Measurements from ENCODE around the gene FBXW5.

Gene FBXW5

DNA sequence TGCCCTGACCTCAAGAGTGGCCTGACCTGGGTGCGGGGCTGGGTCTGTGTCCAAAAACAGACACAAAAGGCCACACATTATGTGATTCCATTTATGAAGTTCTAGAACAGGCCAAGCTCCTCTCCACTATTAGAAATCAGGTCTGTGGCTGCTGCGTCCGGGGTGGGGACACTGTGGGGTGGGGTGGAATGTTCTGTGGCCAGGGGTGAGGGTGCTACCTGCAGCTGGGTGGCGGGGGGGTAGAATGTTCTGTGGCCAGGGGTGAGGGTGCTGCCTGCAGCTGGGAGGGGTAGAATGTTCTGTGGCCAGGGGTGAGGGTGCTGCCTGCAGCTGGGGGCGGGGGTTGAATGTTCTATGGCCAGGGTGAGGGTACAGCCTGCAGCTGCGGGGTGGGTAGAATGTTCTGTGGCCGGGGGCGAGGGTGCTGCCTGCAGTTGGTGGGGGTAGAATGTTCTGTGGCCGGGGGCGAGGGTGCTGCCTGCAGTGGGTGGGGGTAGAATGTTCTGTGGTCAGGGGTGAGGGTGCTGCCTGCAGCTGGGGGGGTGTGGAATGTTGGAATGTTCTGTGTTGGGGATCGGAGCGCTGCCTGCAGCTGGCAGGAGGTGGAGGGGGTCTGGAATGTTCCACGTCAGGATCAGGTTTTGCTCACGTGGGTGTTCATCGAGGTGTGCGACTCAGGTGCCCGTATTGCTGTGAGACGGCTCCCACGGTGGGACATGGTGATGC is 15.8 kb upstream of the FBXW5 start:
- peak; percentile 58 for DNase-seq

DNA sequence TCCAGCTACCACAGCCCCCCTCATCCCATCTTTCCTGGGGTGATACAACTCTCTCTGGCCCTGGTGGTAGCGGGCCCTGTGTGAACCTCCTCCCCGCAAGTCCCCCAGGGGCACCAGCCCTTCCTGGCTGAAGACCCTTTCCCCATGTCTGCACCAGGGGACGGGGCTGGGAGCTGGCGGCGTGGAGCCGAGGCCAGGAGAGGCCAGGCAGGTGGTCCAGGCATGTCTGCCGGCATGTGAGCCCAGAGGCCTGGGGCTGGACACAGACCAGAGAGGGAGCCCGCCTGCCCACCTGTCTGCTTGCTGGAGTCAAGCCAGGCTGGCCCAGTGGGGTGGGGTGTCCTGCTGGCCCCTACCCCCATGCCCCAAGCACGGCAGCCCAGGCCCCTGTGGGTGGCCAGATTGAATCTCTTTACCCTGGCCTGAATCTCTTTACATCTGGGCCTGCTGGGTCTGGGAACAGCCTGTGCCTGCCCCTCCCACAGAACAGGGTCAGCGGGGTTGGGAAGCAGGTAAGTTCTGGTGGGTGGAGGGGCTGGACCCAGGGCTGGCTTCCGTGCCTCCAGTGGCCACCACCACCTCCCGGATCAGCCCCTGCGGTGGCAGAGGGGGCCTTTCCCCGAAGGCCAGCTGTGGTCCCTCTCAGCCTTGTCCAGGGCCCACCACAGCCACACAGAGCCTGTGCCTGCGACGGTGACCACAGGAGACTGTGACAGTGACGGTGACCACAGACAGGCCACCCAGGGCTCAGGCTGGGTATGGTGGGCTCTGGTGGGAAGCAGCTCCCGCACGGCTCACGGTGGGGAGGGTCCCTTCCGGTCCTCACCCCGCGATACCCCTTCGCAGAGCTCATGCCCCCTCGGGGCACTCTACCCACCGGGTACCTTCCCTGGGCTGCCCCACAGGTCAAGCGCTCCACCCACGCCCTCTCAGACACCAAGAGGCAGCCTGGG is 14.6 kb upstream of the FBXW5 start:
- DNase-seq, result no peak

DNA sequence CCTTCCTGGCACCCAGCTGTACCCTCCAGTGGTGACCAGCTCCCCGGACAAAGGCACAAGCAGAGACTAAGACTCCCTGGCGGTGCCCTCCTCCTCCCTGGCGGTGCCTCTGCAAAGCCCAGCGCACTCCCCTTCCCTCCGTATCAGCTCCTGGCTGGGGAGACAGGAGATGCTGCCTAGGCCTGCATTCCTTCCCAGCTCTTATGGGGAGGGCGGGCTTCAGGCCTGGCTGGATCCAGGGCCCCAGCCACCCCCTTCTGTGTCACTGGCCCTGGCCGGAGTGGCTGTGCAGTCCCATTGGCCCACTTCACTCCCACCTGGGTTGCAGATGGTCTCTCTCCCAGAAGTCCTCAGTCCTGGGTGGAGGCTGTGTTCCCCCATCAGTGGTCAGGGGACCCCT is 13.9 kb upstream of the FBXW5 start:
- DNase-seq, result no peak

DNA sequence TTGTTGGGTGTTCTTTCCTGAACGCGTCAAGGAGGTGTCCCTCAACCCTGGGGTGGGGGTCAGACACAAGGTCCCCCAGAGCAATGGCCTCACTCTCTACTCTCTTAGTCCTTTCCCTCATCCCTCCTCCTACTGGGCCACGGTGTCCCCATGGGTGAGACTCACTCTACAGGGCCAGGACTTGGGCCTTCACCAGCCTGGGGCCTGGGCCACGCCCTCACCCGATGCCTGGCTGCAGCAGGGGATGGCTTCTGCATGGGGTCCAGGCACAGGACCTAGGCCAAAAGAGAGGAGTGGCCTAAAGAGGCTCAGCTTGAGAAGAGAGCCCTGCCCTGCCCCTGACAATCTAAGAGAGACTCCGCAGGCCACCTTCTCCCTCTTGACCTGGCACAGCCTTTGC is 13.4 kb upstream of the FBXW5 start:
- no peak for DNase-seq

DNA sequence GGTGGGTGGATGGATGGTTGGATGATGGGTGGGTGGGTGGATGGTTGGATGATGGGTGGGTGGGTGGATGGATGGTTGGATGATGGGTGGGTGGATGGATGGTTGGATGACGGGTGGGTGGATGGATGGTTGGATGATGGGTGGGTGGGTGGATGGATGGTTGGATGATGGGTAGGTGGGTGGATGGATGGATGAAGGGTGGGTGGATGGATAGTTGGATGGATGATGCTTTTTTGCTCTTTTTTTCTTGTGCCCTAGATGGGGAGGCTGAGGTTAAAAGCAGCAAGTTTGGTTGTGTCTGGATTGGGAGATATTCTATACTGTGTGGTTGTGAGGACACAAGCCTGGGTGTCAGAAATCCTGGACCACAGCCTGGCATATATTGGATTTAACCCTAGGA is 12.9 kb upstream of the FBXW5 start:
- DNase-seq, result no peak

DNA sequence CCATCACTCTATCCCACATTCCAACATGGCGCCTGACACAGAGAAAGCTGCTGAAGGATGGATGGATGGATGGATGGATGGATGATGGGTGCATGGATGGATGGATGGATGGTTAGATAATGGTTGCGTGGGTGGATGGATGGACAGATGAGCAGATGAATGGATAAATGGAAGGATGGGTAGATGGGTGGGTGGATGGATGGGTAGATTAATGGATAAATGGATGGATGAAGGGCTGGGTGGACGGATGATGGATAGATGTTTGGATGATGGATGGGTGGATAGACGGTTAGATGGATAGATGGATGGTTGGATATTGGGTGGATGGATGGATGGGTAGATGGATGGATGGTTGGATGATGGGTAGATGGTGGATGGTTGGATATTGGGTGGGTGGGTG is 12.1 kb upstream of the FBXW5 start:
- DNase-seq, result no peak

DNA sequence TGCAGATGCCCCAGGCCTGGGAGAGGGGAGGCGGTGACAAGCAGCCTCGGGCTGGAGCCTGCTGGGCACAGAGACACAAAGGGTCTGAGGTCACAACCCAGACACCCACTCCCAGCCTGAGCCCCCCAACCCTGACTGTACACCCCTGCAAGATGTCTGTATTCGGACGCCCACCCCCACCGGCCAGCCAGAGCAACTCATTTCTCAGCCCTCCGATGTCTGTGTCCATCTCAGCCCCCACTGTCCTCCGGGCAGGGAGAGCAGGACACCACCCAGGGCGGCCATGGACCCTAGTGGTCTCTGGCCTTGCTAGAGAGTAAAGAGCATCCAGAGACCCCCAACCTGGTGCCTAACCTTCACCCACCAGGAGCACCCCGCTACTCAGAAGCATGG is 11.4 kb upstream of the FBXW5 start:
- DNase-seq, result no peak

DNA sequence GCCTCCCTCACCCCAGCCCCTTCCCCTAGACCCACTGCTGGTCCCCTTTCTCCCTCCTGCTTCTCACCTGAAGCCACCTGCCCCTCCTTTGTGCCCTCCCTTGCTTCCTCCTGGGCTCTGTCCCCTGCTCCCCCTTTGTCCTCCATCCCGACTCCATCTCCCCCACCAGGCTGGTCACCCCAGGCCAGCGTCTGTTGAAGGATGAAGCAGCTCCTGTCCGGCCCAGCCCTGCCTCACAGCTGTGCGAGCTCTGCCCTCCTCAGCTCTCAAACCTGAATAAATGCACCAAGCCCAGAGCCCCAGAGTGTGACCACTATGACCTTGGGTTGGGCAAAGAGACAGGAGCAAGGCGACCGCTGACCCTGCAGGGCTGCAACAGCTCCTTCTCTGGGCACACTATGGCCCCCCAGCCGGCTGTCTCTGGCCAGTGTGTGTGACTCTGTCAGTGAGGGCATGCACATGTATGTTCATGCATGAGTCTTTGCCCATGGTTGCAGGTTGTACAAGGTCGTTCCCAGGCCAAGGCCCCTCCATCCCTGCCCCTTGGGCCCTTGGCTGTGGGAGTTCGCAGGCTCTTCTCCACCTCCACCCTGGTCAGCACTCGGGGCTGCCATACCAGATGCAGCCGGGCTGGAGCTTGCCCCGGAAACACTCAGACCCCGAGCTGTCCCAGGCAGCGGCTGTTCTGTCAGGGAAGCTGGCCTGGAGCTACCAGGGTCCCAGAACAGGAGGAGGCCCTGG is 10.8 kb upstream of the FBXW5 start:
- no peak for DNase-seq

DNA sequence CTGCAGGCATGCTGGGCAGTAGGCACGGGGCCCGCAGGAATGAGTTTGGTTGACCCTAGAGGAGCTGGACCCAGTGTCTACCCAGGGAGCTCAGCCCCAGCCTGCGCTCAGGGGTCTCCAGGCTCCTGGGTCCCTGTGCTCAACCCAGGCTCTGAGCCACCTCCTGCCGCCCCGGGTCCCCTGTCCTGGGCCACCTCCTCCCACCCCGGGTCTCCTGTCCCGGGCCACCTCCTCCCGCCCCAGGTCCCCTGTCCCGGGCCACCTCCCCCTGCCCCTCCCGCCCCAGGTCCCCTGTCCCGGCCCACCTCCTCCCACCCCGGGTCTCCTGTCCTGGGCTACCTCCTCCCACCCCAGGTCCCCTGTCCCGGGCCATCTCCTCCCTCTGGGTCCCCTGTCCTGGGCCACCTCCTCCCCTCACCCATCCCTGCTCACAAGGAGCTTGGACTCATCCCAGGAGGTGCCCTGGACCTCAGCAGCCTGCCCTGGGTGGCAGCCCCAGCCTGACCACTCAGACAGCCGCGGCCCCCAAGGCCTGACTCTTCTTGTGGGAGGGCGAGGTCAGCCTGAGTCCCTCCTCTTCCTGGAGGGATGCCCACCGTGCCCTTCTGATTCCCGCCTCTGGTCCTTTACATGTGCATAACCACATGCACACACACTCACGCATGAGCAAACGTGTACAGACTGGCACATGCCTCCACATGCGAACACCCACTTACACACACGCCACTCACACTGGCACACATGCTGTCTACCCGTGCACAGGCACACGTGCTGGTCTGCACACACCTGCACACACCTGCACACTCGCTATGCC is 9.9 kb upstream of the FBXW5 start:
- no peak for DNase-seq

DNA sequence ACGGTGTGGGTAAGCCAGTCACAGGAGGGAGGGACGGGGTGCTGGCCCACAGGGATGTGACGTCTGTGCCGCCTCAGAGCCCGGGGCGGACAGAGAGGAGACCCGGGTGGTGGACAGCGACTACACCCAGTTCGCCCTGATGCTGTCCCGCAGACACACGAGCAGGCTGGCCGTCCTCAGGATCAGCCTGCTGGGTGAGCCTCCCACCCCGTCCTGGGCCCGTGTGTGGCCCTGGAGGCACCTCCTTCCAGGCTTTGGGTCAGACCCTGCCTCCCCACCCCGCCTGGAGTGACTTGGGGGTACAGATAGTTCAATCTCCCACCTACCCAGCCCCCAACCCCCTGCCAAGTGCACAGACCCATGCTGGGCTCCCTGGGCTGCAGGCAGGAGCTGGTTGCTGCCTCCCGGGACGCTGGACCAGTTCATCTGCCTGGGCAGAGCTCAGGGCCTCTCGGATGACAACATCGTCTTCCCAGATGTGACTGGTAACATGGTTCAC is 9.3 kb upstream of the FBXW5 start:
- no peak for DNase-seq

DNA sequence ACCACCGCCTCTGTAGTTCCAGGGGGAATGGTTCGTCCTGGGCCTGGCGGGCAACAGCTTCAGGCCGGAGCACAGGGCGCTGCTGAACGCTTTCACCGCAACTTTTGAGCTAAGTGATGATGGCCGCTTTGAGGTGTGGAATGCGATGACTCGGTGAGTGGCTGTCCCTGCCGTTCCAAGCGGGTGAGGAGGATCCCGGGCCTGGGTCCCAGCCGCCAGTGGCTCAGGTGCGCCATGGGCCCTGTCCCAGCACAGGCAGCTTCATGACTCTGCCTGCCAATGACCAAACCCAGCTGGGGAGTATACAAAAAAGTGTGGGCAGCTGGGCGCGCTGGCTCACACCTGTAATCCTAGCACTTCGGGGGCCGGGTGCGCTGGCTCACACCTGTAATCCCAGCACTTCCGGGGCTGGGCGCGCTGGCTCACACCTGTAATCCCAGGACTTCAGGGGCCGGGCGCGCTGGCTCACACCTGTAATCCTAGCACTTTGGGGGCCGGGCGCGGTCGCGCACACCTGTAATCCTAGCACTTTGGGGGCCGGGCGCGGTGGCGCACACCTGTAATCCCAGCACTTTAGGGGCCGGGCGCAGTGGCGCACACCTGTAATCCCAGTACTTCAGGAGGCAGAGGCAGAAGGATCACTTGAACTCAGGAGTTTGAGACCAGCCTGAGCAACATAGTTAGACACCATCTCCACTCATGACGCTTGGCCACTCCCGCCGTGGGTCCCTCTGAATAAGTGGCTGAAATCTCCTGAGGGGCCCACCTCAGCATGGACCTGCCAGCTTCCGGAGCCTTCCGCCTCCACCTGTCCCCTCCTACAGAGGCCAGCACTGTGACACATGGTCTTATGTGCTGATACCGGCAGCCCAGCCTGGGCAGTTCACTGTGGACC is 8.6 kb upstream of the FBXW5 start:
- no peak for DNase-seq

DNA sequence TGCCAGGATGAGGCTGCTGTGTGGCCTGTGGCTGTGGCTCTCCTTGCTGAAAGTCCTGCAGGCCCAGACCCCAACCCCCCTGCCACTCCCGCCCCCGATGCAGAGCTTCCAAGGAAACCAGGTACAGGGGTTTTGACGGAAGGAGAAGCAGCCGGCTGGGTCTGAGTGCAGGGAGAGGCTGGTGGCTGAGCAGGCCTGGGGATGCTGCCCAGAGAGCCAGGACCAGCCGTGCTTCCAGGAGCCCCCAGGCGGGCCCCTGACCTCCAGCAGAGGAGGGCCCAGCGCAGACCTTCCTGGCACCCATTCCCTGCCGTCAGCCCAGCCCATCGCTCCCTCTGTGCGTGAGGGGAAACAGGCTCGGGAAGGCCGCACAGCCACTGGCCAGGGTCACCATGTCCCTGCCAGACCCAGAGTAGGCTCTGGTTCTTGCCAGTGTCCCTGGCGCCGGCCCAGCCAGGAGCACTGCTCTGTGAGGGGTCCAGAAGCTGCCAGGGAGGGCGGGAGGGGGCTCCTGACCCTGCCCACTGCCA is 7.8 kb upstream of the FBXW5 start:
- DNase-seq, result no peak

DNA sequence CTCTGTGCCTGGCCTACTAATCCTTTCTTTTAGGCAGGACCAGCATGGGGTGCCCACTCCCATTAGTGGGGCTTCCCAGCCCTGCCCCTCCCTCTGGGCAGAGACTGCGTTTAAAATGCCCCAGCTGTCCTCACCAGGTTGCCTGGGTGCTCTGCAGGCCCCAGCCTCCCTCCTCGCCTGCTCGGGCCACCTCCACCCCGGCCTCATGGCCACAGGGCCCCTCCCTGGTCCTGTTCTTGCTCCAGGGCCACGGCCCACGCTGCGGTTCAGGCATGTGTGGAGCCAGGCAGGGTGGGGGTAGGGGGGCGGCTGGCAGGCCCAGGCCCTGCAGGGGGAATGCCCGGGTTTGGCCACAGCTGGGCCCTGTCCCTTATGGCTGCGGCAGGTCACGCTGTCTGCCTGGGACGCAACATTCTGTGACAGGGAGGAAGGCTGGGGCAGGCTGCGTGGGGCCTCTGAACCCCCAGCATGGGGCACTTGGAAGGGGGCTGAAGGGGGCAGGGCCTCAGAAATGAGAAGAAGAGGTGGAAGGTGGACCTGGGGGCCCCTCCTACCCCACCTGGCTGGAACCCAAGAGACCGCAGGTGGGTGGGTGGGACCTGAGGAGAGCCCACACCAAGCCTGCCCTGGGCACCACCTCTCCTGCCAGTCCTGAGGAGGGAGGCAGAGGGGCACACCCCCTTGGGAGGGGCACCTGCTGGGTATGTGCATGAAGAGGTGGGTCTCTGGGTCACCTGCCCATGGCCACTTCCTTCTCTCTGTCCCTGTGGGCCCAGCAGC is 7.2 kb upstream of the FBXW5 start, which contains the start of gene LCN12:
LCN12 (plus strand) TSS at position 733 of the 780 bp plus-strand sequence. CDS start 55 bp downstream, outside the sequence.
- DNase-seq, result no peak

DNA sequence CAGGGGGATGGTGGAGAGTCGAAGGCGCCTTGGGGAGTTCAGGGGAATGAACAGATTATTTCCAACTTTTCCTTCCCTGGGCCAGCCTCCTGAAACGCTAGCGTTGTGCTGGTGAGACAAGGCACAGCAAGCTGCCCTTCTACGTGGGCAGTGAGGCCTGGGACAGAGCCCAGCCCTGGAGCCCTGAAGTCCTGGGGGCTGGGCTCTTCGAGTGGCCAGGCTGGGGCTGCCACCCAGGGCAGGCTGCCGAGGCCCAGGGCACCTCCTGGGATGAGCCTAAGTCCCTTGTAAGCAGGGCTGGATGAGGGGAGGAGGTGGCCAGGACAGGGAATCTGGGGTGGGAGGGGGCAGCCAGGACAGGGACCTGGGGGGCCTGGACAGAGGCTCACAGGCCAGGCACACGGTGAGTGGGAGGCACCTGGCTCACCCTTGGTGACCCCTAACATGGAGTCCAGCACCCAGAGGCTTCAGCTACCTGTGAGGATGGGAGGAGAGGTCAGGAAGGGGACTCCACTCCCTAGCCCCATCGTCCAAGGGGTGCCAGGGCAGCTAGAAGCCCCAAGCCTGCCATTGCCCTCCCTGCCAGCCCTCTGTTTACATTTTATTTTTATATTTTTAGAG is 6.2 kb upstream of the FBXW5 start:
- no peak for DNase-seq

DNA sequence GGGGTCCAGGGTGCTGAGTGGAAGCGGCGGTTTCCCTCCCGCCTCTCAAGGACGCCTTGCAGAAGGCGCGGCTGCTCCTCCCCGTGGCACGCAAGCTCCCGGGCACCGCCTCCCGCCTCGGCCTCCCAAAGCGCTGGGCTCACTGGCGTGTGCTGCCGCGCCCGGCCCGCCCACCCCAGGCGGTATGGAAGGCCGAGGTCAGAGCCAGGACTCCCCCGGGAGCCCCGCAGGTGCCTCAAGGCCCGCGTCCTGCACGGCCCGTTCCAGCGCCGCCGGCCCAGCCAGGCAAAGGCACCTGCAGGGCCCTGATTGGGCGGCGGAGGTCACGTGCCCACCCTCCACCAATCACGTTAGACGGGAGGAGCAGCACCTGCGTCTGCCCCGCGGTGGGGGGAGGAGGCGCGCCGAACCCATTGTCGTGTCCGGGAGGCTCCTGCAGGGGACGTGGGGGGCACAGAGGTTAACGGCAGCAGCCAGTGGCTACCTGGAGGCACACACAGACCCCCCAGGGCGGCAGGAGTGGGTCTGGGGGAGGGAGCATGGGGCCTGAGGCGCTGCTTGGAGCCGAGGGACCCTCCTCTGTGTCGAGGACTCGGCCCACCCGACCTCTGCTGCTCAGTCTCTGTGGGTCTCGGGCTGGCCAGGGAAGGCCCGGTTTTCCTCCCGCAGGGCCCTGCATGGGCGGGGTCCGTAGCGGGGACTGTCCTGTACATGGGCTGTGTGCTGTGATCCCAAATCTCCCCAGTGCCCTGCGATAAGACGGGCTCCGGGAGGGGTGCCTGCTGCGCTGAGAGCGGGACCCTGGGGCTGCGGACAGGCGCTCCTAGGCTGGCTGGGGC is 5.5 kb upstream of the FBXW5 start:
- peak; percentile 96 for DNase-seq

DNA sequence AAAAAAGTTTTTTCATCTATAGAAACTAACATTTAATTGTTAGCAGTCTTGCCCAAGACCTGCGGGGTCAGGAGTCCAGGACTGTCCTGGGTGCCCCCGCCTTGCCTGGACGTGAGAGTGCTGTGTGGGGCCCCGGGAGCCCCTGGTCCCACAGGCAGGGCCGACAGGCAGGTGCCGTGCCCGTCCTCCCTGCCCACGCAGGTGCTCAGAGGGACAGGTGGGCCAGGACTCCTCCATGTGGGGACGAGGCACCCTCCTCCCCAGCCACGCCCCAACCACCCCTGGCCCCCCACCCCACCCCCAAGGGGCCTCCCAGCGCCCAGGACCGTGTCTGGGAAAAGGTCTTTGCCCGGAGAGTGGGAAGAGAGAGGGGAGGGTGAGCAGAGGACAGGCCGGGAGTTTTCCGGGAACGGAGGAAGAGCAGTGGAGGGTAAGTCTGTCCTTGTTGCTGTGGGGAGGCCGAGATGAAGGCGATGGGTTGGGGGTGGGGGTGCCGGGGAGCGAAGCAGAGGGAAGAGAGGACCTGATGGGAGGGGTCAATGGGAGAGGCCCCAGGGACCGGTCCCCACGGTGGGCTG is 4.8 kb upstream of the FBXW5 start:
- DNase-seq, result no peak

DNA sequence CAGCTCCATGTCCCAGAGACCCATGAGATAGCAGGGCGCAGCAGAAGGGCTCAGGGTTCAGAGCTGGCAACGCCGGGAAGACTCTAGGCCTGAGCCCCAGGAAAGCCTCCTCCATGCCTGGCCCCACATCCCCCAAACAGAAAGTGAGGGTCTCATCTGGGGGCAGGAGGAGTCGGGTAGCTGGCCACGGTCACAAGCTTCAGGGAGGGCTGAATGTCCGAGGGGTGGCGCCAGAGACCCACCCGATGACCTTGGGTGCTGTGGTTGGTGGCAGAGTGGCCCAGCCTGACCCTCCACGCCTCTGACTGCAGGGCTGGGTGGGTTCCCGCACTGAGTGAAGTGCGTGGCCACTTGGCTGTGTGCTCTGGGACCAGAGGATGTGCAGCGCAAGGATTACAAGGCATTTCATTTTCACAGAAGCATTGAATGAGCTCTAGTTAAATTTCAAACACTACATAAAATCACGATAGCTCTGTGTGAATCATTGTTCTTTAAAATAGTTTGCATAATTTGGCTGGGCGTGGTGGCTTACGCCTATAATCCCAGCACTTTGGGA is 3.5 kb upstream of the FBXW5 start:
- DNase-seq, result peak; percentile 12
